Measurements from ENCODE around the gene TBC1D13.
"Not testable (repeated sequence)": the region's sequence is repeated elsewhere in the genome, so short reads cannot be mapped to it uniquely, and the experiment has no call there.

DNA sequence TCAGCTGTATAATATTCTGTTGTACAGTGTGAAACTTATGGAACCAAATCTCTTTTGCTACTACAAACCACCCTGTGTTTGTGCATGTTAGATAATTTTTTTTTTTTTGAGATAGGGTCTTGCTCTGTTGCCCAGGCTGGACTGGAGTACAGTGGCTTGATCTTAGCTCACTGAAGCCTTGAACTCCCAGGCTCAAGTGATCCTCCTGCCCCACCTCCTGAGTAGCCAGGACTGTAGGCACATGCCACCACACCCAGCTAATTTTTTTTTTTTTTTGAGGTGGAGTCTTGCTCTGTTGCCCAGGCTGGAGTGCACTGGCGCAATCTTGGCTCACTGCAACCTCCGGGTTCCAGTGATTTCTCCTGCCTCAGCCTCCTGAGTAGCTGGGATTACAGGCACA lies 7.9 kb downstream of the TBC1D13 start:
- TF ChIP-seq CTCF (IDR thresholded peaks at IDR 0.05; ENCODE audit: insufficient read depth, low read depth, low read length); EZH2 (IDR thresholded peaks at IDR 0.05; ENCODE audit: insufficient read depth, low read length): not testable (repeated sequence)
